Inflammatory macrophage treated with lipopolysaccharide for 4 hours (primary cell): ENCODE data around the gene TMEM17.

Source experiments
- DNase-seq: peaks from one replicate; pipeline ENCODE4 v3.0.0-alpha.2; 2020

The TMEM17 gene

GRCh38 chr2:62471404-62471803, 34.6 kb downstream of the TMEM17 start:
- no peak for DNase-seq

- no peak for DNase-seq
Observed at GRCh38 chr2:62469548-62469947, 36.4 kb downstream of the TMEM17 start.

DNA sequence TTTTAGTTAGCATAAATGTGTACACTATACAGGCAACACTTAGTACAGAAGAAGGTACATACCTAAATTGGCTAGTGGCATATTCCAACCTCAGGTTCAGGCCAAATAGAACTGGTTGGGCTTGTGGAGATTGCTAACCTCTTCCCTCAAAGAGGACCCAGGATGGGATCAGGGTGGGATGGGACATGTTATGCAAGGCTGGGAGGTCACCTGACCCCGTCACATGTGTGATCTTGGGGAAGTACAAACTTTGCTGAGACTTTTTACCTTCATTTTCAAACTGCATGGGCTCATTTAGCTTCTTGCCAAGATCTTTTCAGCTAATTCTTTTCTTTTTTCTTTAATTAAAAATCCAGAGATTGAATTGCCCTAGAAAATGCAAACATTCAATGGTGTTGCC, 36.9 kb downstream of the TMEM17 start:
- peak; percentile 15 for DNase-seq

- no peak for DNase-seq
Observed at GRCh38 chr2:62467475-62468321, 38.3 kb downstream of the TMEM17 start.

DNA sequence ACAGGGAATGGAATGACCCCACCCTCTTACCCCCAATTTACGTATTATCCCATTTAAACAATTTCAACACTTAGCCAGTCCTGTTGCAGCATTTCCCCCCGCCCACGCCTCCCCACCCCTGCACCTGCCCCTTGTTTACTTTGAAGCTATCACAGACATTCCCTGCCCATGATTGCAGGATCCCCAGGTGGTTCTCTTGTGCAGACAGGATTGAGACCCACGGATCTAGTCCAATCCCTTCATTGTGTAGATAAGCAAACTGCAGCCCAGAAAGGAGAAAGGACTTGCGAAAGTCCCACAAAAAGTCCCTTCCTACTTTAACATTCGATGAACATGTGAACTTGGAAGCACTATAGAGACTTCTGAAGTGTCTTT, 38.9 kb downstream of the TMEM17 start:
- DNase-seq: no peak

GRCh38 chr2:62466503-62466854, 39.5 kb downstream of the TMEM17 start:
- DNase-seq: no peak

GRCh38 chr2:62465741-62466502, 40.1 kb downstream of the TMEM17 start:
- DNase-seq: no peak

GRCh38 chr2:62465039-62465740, 40.8 kb downstream of the TMEM17 start:
- no peak for DNase-seq

DNA sequence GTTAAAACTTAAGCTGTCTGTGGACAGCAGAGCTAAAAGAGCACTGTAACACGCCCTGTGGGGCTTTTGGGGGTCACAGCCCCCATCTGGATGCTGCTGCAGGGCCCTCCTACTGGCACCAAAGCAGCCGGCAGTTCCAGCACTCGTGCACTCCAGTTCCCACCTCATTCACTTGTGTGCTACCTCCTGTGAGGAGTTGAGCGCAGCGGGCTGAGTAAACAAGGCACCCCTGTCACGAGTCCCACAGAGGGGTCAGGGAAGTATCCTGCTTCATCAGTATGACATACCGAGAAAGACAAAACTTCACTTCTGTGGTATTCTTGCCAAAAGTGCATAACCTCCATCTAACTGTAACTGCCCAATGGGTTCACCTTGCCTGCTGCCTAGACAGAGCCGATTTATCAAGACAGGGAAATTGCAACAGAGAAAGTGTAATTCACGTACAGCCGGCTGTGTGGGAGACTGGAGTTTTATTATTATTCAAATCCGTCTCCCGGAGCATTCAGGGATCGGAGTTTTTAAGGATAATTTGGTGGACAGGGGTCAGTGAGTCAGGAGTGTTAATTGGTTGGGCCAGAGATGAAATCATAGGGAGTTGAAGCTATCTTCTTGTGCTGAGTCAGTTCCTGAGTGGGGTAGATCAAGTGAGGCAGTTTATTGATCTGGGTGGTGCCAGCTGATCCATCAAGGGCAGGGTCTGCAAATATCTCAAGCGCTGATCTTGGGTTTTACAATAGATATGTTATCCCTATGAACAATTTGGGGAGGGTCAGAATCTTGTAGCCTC, 41.6 kb downstream of the TMEM17 start:
- DNase-seq: no peak

GRCh38 chr2:62462211-62462610, 43.8 kb downstream of the TMEM17 start:
- no peak for DNase-seq

GRCh38 chr2:62461707-62462106, 44.3 kb downstream of the TMEM17 start:
- no peak for DNase-seq

DNA sequence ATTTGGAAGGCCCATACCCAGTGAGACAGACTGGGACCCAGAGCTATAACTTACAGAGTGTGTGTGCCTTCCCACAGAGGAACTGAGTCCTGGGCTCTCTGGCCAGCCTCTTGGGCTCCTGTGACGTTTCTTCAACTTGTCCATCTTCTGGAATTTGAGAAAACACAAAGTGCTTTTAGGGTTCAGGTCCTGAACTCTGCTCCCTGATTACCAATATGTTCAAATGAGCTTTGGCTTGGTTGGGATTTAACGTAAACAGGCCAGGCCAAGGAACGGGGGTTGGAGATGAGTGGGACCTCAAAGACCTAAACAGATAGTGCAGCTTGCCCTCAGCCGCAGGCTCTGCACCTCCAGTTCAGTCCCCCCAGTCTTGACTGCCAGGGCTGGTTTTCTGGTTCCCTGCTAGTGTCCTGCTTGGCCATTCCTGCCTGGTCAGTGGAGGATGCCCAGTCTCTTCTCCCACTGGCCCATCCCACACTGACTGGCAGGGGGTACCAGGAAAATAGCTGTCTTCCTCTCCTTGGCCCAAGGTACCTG, 44.9 kb downstream of the TMEM17 start:
- DNase-seq: no peak

- DNase-seq: no peak
Observed at GRCh38 chr2:62460175-62460574, 45.8 kb downstream of the TMEM17 start.

GRCh38 chr2:62459672-62460071, 46.3 kb downstream of the TMEM17 start:
- no peak for DNase-seq

GRCh38 chr2:62459106-62459505, 46.9 kb downstream of the TMEM17 start:
- DNase-seq: no peak

DNA sequence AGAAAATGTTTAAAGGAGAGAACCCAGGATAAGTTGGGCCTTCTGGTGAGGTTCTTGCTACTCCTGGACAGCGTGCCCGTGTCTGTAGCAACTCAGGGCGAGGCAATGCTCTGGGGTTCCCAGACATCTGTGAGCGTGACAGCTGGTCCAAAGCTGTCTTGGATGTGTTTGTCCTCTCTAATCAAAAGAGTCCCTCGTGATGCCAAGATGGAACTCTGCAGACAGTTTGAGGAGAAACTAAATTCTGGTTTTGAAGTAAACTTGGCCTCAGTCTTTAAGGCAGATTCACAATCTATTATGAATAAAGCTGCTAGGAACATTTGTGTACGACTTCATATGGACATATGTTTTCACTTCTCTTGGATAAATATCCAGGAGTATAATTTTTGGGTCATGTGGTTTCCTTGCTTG, 47.3 kb downstream of the TMEM17 start:
- DNase-seq: no peak

GRCh38 chr2:62458206-62458641, 47.8 kb downstream of the TMEM17 start:
- no peak for DNase-seq

- DNase-seq: no peak
Observed at GRCh38 chr2:62457556-62457955, 48.4 kb downstream of the TMEM17 start.

- peak; percentile 49 for DNase-seq
Observed at GRCh38 chr2:62456721-62457539, 49.1 kb downstream of the TMEM17 start.

DNA sequence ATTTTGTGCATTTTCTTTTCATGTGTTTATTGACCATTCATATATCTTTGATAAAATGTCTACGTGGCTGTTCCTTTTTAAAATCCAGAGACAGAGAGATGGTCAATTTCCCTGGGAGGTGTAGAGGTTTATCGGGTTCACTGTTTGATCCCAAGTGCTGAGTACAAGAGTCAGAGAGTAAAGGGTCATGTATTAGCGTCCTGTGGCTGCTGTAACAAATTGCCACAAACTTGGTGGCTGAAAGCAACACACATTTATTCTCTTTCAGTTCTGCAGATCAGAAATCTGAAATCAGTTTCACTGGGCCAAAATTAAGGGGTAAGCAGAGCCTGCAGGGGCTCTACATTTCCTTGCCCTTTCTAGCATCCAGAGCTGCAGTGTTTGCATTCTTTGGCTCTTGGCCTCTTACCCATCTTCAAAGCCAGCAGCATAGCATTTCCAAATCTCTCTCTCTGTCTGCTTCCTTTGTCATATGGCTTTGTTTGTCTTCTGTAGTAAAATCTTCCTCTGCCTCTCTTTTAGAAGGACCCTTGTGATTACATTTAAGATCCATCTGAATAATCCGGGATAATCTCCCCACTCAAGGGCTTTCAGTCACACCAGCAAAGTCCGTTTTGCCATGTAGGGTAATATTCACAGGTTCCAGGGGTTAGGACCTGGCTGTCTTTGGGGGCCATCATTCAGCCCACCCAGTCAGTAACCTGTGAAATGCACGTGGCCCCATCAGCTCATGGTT, 49.9 kb downstream of the TMEM17 start:
- DNase-seq: no peak

DNA sequence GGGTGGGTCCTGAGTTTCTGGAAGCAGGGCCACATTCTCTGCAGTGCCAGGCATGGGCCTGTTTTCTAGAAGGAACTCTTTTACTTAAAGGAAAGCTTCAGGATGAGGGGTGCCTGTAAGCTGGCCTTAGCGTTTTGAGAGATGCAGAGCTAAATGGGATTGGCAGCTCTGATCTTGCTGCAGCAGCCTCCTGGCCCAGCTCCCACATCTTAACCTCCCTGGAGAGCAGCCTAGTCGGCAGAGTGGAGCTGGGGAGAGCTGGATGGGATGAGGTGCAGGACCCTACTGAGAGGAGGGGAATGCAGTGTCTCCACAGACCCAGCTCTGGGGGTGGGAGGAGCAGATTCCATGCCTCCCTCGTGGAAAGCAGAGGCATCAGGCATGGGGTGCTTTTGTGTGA, 52.0 kb downstream of the TMEM17 start:
- DNase-seq: no peak
